Stimulated activated CD8-positive, alpha-beta memory T cell treated with anti-CD3 and anti-CD28 coated beads, Interleukin-4, amount 100 ng/mL, for 1 hour (primary cell): ENCODE measurements around the gene RADX.

Experiments
- DNase-seq, 2 donors: peaks; one replicate each; pipeline ENCODE4 v3.0.0-alpha.2; 2020; ENCODE audit warnings: low read depth in 2 of 2, low spot score in 1 of 2

Gene RADX

GRCh38 chrX:106684207-106684606 is 72.4 kb downstream of the RADX start:
- no peak for DNase-seq

GRCh38 chrX:106692425-106693065 is 80.8 kb downstream of the RADX start:
- DNase-seq: no peak

GRCh38 chrX:106696502-106696901 is 84.7 kb downstream of the RADX start:
- no peak for DNase-seq

- no peak for DNase-seq
Measured at GRCh38 chrX:106698693-106699092, 86.9 kb downstream of the RADX start.

- DNase-seq: no peak
Measured at GRCh38 chrX:106702636-106703035, 90.9 kb downstream of the RADX start.

- no peak for DNase-seq
Measured at GRCh38 chrX:106706466-106706865, 94.7 kb downstream of the RADX start.

GRCh38 chrX:106707771-106708454 is 96.1 kb downstream of the RADX start:
- DNase-seq: no peak

GRCh38 chrX:106710771-106711170 is 99.0 kb downstream of the RADX start:
- no peak for DNase-seq

- DNase-seq: no peak
Measured at GRCh38 chrX:106711375-106711774, 99.6 kb downstream of the RADX start.

GRCh38 chrX:106716004-106716403 is 104.2 kb downstream of the RADX start:
- DNase-seq: no peak

- DNase-seq: no peak
Measured at GRCh38 chrX:106716463-106716862, 104.7 kb downstream of the RADX start.

GRCh38 chrX:106718709-106719108 is 106.9 kb downstream of the RADX start:
- no peak for DNase-seq

- DNase-seq: no peak
Measured at GRCh38 chrX:106725931-106726330, 114.2 kb downstream of the RADX start.

GRCh38 chrX:106726485-106727437 is 115.0 kb downstream of the RADX start, which contains the start of gene RNF128:
Gene RNF128 (plus strand): TSS chrX:106726701. CDS start chrX:106726914, 213 bp downstream.
- no peak for DNase-seq

- DNase-seq: no peak
Measured at GRCh38 chrX:106728337-106728736, 116.6 kb downstream of the RADX start.
